ES-I3 (cell line): Measurements from ENCODE around the gene SOCS6.

Source experiments
- H3K36me3 ChIP-seq: 2 replicates; pipeline ENCODE4 v1.6.1; 2013; ENCODE audit warnings: mild to moderate bottlenecking, low read length, control low read depth, moderate library complexity; ENCODE audit not compliant: insufficient read depth
- H3K4me1 ChIP-seq: 2 replicates; pipeline ENCODE4 v1.6.1; 2013; ENCODE audit warnings: mild to moderate bottlenecking, control low read depth, low read length; ENCODE audit not compliant: insufficient read depth
- H3K9ac ChIP-seq: 2 replicates; pipeline ENCODE4 v1.6.1; 2013; ENCODE audit warnings: low read depth, mild to moderate bottlenecking, low read length, moderate library complexity
- H3K9me3 ChIP-seq: 2 replicates; pipeline ENCODE4 v1.6.1; 2013; ENCODE audit warnings: mild to moderate bottlenecking, low read length, moderate library complexity; ENCODE audit not compliant: control insufficient read depth, insufficient read depth

SOCS6 gene

DNA sequence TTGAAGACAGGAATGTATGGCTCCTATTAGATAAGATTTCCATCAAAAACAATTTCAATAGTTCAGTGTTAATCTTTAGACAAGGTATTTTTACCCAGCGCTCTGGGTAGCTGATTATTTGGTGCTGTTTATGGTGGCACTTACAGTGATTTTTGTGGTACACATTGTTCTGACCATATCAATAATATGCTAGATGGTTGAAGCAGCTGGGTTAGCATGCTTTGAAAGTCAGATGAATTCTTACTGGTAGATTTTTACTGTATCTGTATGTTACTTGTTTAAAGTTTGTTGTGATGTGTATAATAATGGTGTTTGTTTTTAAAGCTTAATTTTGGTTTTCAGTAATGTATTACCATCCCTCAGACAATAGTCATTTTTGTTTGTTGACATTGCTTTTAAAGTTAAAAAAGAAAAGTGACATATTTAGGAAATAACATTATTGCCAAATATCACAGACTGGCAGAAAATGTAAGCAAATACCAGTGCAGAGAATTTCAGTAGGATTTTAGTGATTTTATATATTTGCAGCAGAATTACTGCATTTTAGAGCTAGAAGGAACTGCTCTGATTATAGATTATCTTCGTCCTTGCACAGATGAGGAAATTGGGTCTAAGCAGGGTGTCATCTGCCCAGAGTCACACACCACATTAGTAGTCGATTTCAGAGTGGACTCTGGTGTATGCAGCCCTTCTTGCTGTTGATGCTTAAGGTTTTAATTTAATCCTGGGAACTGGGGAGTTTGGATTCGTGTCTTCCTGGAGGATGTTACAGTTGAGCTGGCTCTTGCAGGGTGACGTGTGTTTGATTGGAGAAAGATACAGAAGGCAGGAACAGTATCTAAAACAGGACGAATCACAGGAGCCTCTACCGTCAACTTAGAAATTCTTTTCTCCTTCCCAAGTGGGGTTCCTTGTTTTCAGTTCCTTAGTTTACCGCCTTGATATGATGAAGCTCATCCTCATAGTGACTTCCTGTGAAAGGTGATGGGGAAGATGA, 6.6 kb downstream of the SOCS6 start:
- Histone ChIP-seq H3K4me1 (peaks cover 32% of the 10 kb centered on the region), H3K9me3 (no peaks in the 10 kb centered on the region), H3K36me3 (no peaks in the 10 kb centered on the region), H3K9ac (no peak overlapping the region)

DNA sequence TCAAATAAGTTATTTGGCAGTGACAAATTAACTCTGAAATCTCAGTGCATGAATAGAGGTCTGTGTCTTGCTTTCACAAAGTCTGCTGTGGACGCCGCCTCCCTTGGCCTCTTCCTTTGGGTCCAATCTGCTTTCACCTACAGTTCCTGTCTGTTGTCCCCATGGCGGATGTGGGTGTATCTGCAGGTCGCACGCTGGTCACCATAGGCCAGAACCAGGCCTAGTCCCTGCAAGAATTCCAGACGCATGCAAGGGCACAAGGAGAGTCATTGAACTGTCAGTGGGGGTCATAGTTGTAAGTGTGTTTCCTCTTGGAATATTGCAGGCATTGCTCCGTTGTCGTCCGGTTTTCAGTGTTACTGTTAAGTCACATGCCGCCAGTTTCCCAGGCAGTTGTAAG, 7.4 kb downstream of the SOCS6 start:
- Histone ChIP-seq H3K4me1 (peaks cover 30% of the 10 kb centered on the region), H3K36me3 (no peaks in the 10 kb centered on the region), H3K9ac (no peak overlapping the region), H3K9me3 (no peaks in the 10 kb centered on the region)

DNA sequence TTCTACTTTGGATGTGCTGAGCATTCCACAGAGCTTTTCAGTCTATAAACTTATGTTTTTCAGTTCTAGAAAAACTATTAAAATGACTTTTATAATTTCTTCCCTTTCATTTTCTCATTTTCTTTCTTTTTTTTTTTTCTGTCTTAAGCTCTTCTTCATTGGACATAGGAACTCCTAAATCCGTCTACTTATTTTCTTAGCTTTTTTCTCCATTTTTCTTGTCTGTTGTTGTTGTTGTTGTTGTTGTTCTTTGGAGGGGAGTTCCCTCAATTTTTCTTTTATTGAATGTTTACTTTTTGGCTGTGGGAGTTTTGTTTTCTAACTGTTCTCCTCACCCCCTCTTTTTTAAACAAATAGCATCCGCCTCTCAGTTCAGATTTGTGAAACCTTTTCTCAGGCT, 7.9 kb downstream of the SOCS6 start:
- no peak overlapping the region for H3K9ac ChIP-seq
- peaks cover 30% of the 10 kb centered on the region for H3K4me1 ChIP-seq
- H3K36me3 ChIP-seq: no peaks in the 10 kb centered on the region
- H3K9me3 ChIP-seq: no peaks in the 10 kb centered on the region

DNA sequence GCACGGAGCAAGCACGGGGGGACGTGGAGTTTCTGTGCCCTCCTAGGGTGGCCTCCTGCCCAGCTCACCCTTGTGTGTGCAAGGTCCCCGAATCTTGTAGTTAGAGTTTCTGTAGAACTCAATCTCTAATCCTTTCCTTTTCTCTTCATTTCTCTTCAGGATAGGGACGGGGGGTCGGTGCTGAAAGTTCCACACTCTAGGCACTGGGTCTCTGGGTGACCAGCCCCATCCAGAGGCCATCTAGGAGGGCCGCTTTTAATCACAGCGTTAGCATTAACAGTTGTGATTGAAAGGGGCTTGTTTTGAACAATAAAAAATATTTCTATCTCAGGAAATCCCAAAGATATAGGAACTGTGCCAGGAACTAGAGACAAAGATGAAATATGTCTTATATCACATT, 10.5 kb downstream of the SOCS6 start:
- no peaks in the 10 kb centered on the region for H3K36me3 ChIP-seq
- peaks cover 23% of the 10 kb centered on the region for H3K4me1 ChIP-seq
- no peak overlapping the region for H3K9ac ChIP-seq
- no peaks in the 10 kb centered on the region for H3K9me3 ChIP-seq

DNA sequence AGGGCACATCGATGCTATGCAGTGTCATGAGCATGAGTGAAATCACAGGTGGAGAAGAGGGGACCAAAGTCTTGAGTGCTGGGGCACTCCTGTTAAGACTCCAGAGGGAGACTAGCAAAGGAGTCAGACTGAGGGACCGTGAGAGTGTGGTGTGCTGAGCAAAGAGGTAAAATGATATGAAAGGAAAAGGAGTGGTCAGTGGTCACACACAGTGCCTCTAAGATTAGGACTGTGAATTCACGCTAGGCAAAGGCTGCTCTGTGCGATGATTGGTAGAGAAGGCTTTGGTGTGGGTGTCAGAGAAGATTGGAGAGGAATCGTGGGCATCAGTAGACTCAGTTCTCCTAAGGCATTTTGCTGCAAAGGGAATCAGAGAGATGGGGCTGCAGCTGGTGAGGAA, 12.8 kb downstream of the SOCS6 start:
- no peaks in the 10 kb centered on the region for H3K9me3 ChIP-seq
- H3K36me3 ChIP-seq: no peaks in the 10 kb centered on the region
- H3K9ac ChIP-seq: no peak overlapping the region
- 0 out of 2 replicates have a peak, but pooled peaks cover 9% of the 10 kb centered on the region for H3K4me1 ChIP-seq

GRCh38 chr18:70308555-70309294, 19.9 kb downstream of the SOCS6 start:
- Histone ChIP-seq H3K9me3 (peaks cover 6% of the 10 kb centered on the region; the same call in 1 of the 2 replicates), H3K4me1 (0 out of 2 replicates have a peak, but pooled peaks cover 4% of the 10 kb centered on the region), H3K9ac (no peak overlapping the region), H3K36me3 (no peaks in the 10 kb centered on the region)

- H3K9me3 ChIP-seq: peaks cover 6% of the 10 kb centered on the region; the same call in 1 of the 2 replicates
- no peaks in the 10 kb centered on the region for H3K36me3 ChIP-seq
- H3K9ac ChIP-seq: no peak overlapping the region
- no peaks in the 10 kb centered on the region for H3K4me1 ChIP-seq
Measured at GRCh38 chr18:70310560-70311320, 21.9 kb downstream of the SOCS6 start.

DNA sequence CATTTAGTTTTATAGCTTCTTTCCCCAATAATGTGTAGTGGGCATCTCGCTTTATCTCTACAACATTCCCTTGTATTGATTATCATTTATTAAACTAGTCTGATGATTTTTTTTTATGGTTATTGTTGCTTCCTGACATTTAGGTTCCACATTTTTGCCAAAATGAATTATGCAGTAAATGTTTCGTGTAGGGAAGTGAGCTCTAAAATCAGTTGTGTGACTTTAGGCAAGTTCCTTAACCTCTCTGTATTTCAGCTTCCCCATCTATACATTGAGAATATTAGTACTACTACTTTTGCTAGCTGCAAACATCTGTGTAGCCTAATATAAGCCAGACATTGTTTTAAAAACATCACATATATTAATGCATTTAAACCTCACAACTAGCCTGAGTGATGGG, 22.9 kb downstream of the SOCS6 start:
- Histone ChIP-seq H3K9ac (no peak overlapping the region), H3K4me1 (no peaks in the 10 kb centered on the region), H3K36me3 (no peaks in the 10 kb centered on the region), H3K9me3 (peaks cover 6% of the 10 kb centered on the region; the same call in 1 of the 2 replicates)

GRCh38 chr18:70313640-70314039, 24.8 kb downstream of the SOCS6 start:
- no peak overlapping the region for H3K9ac ChIP-seq
- no peaks in the 10 kb centered on the region for H3K4me1 ChIP-seq
- H3K36me3 ChIP-seq: no peaks in the 10 kb centered on the region
- H3K9me3 ChIP-seq: no peaks in the 10 kb centered on the region

- H3K36me3 ChIP-seq: no peaks in the 10 kb centered on the region
- no peak overlapping the region for H3K9ac ChIP-seq
- no peaks in the 10 kb centered on the region for H3K4me1 ChIP-seq
- H3K9me3 ChIP-seq: no peaks in the 10 kb centered on the region
Measured at GRCh38 chr18:70314151-70314782, 25.4 kb downstream of the SOCS6 start.

- Histone ChIP-seq H3K9ac (no peak overlapping the region), H3K36me3 (no peaks in the 10 kb centered on the region), H3K4me1 (no peaks in the 10 kb centered on the region), H3K9me3 (no peaks in the 10 kb centered on the region)
Measured at GRCh38 chr18:70319187-70319586, 30.3 kb downstream of the SOCS6 start.

DNA sequence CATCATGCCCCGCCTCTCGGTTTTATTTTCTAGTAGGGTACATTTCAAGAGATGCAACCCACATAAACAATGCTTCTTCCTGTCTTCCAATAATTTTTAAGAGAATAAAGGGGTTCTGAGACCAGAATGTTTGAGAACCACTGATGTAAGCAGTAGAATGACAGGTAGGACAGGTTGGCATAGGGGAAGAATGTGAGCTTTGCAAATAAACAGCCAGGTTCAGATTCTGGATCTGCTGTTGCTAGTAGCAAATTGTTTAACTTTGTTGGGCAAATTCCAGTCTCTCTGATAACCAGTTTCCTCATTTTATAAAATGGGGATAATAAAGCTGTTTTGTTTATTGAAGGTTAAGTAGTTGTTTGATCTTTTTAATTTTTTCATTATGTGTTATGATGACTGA, 32.8 kb downstream of the SOCS6 start:
- H3K36me3 ChIP-seq: 0 out of 2 replicates have a peak, but pooled peaks cover 6% of the 10 kb centered on the region
- H3K9ac ChIP-seq: no peak overlapping the region
- no peaks in the 10 kb centered on the region for H3K9me3 ChIP-seq
- H3K4me1 ChIP-seq: no peaks in the 10 kb centered on the region

- Histone ChIP-seq H3K4me1 (no peaks in the 10 kb centered on the region), H3K9ac (no peak overlapping the region), H3K9me3 (no peaks in the 10 kb centered on the region), H3K36me3 (0 out of 2 replicates have a peak, but pooled peaks cover 6% of the 10 kb centered on the region)
Measured at GRCh38 chr18:70322385-70322784, 33.5 kb downstream of the SOCS6 start.

DNA sequence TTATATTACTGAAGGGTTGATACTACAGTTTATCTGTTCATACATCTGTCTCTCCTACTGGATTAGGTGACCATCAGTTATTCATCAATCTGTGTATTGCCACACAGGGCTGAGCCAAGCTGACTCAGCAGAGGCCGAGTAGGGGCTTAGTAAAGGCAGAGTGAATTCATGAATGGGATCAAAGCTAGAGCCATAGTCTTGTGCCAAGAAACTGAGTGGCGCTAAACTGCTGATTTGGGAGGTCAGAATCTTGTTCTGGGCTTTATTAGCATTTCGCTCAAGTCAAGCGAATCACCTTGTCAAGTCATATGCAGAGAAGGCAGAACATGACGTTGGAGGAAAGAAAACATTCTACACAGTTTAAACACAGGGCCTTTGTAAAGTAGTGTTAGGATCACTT, 34.1 kb downstream of the SOCS6 start:
- H3K36me3 ChIP-seq: 0 out of 2 replicates have a peak, but pooled peaks cover 6% of the 10 kb centered on the region
- H3K9me3 ChIP-seq: no peaks in the 10 kb centered on the region
- no peaks in the 10 kb centered on the region for H3K4me1 ChIP-seq
- no peak overlapping the region for H3K9ac ChIP-seq
